Left lung (tissue), 10 donors: ENCODE results near the gene PAK6. TPM values are rescaled to one million over a fixed set of nuclear protein-coding genes. Genes with fewer than 3 reads are reported as not detected.
A peak's percentile ranks its signal among the peaks of the same experiment; 100 is the strongest.

Experiments
- ATAC-seq: fragments of 200-7000 bp; cut with Tn5 transposase; one replicate; pipeline ENCODE4 v1.9.1; 2020; ENCODE audit warnings: moderate library complexity
- DNase-seq, 4 donors: peaks; one replicate each; pipeline ENCODE4 v3.0.0-alpha.2; 2013 to 2020
- H3K27ac ChIP-seq, 2 donors: fragments of 200-600 bp; sonication (generic) in 1 of 2; one replicate each; pipeline versions ENCODE4 v1.5.0 to v1.8.0; 2020 to 2021
- H3K27me3 ChIP-seq, 2 donors: fragments of 200-600 bp; sonication (generic) in 1 of 2; one replicate each; pipeline versions ENCODE4 v1.5.0 to v1.8.0; 2020 to 2021
- H3K36me3 ChIP-seq, 2 donors: fragments of 200-600 bp; sonication (generic) in 1 of 2; one replicate each; pipeline versions ENCODE4 v1.5.0 to v1.8.0; 2020 to 2021
- H3K4me1 ChIP-seq, 2 donors: fragments of 200-600 bp; one replicate each; pipeline ENCODE4 v1.8.0; 2021
- H3K4me3 ChIP-seq, 2 donors: fragments of 200-600 bp; sonication (generic) in 1 of 2; one replicate each; pipeline versions ENCODE4 v1.5.0 to v1.8.0; 2020 to 2021; ENCODE audit warnings: mild to moderate bottlenecking in 1 of 2
- H3K9me3 ChIP-seq, 2 donors: fragments of 200-600 bp; sonication (generic) in 1 of 2; one replicate each; pipeline versions ENCODE4 v1.5.0 to v1.8.0; 2020 to 2021
- CTCF ChIP-seq, 2 donors: fragments of 200-600 bp; sonication (generic) in 1 of 2; IDR thresholded peaks; one replicate each; pipeline versions ENCODE4 v1.5.0 to v1.8.0; 2021; ENCODE audit warnings: antibody characterized with exemption in 2 of 2
- intact Hi-C, 2 donors: fragments of 100-400 bp; cut with DNase I; formaldehyde crosslinking; loops; one replicate each; pipeline versions ENCODE4 v1.11.2 to v1.14.2; 2022
- polyA plus RNA-seq, 6 donors: library from polyadenylated mRNA; unstranded; fragments of 120-200 nt; gene quantifications; one replicate each; pipeline ENCODE4 v1.2.1, GENCODE V29; 2013; ENCODE audit not compliant: insufficient read length in 6 of 6
- total RNA-seq, 2 donors: library from RNA; stranded (reverse); fragmentation: NEBNext Ultra II Directional; extraction: Animal tissue kit (Norgen Biotek cat#: 25700); gene quantifications; one replicate each; pipeline ENCODE4 v1.2.1, GENCODE V29; 2021
- donor health status: DM: no; HTN: yes; CAD: no.
- donor health status: DM: no; HTN: no; CAD: no.

The PAK6 gene
- total and polyA plus RNA-seq, 8 donors: 5.3 to 14.6 (median 8.1) TPM

DNA sequence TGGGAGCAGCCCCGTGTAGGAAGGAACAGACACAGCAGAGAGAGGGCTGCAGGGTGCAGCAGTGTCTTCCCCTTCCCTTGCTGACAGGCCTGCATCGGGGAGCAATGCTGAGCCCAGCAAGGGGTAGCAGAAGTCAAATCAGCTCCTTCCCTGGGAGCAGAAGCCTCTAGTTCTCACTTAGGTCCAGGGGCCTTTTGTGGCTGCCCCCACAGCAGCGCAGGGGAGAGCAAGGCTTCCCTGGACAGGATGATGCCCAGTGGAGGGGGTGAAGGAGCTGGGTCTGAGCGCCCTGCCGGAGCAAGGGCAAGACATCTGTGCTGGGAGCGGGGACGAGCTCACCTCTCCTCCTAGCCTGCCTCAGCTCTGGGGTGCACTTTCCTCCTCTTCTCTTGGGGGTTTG is 68.0 kb downstream of the PAK6 start:
- H3K36me3 ChIP-seq: peaks cover 0 to 19% of the 10 kb centered on the region in 2 donors
- no peaks in the 10 kb centered on the region for H3K9me3 ChIP-seq
- DNase-seq (peak in 2 of 4 donors; percentile 32 to 71), ATAC-seq (peak; percentile 11)
- peak overlapping the region; percentile 13 to 56 for H3K4me3 ChIP-seq
- no peaks in the 10 kb centered on the region for H3K27me3 ChIP-seq
- no peak for TF ChIP-seq CTCF (IDR thresholded peaks at IDR 0.05)
- H3K27ac ChIP-seq: peak overlapping the region; percentile 2 to 86
- intact Hi-C loops: no loop called here
- H3K4me1 ChIP-seq: peaks cover 8 to 44% of the 10 kb centered on the region in 2 donors

DNA sequence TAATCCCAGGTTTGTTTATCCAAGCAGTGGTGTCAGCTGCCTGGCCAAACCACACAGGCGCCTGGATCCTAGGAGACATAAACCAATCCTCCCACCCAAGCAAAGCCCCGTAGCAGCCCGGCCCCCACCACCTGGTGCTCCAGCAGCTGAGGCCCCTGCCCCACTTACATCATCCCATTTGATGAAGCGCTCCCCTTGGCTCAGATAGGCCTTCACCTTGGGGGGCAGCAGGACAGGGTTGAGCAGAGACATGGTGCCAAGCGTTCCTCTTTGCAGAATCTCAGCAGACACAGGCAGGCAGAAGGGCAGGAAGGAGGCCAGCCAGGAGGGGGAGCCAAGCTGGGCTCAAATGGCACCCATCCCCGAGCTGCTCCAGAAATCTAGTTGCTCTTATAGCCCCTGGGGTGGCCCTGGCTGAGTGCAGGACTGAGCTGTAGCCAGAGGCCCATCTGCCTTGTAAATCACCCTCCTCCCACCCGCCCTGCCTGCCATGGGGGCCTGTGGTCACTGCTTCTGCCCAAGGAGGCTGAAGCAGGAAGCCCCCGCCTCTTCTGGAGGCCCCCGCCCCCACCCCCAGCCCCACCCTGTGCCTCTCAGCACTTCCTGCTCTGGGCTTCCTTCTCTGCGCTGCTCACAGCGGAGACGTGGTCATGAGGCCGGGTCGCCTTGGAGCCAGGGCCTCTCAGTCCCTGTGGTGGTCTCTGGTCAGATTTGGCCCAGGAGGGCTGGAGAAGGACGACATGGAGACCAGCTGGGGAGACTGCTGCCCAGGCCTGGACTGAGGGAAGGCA is 68.8 kb downstream of the PAK6 start, which contains the start of gene PLCB2:
Gene PLCB2, minus strand, starts transcription at position 515 of the 791 bp plus-strand sequence. Its CDS starts 263 bp downstream, at position 252.
- DNase-seq (peak in 2 of 4 donors; percentile 70 to 89), ATAC-seq (peak; percentile 74)
- Histone ChIP-seq H3K27me3 (no peaks in the 10 kb centered on the region), H3K9me3 (no peaks in the 10 kb centered on the region), H3K27ac (peak within 1 kb of the TSS; percentile 67 to 86), H3K4me1 (peaks cover 8 to 41% of the 10 kb centered on the region in 2 donors), H3K4me3 (peak within 1 kb of the TSS; percentile 13 to 56), H3K36me3 (peaks cover 0 to 12% of the 10 kb centered on the region in 2 donors)
- intact Hi-C loops: no loop called here
- no peak for TF ChIP-seq CTCF (IDR thresholded peaks at IDR 0.05)

- peak overlapping the region in 1 of 2 donors; percentile 86 for H3K27ac ChIP-seq
- H3K9me3 ChIP-seq: no peaks in the 10 kb centered on the region
- ATAC-seq (no peak), DNase-seq (peak in 1 of 4 donors; percentile 27)
- no peak for TF ChIP-seq CTCF (IDR thresholded peaks at IDR 0.05)
- intact Hi-C loops: no loop called here
- peaks cover 13 to 49% of the 10 kb centered on the region in 2 donors for H3K4me1 ChIP-seq
- H3K4me3 ChIP-seq: peak overlapping the region in 1 of 2 donors; percentile 56
- H3K27me3 ChIP-seq: no peaks in the 10 kb centered on the region
- H3K36me3 ChIP-seq: no peaks in the 10 kb centered on the region
Observed at GRCh38 chr15:40309344-40309862, 70.5 kb downstream of the PAK6 start.

DNA sequence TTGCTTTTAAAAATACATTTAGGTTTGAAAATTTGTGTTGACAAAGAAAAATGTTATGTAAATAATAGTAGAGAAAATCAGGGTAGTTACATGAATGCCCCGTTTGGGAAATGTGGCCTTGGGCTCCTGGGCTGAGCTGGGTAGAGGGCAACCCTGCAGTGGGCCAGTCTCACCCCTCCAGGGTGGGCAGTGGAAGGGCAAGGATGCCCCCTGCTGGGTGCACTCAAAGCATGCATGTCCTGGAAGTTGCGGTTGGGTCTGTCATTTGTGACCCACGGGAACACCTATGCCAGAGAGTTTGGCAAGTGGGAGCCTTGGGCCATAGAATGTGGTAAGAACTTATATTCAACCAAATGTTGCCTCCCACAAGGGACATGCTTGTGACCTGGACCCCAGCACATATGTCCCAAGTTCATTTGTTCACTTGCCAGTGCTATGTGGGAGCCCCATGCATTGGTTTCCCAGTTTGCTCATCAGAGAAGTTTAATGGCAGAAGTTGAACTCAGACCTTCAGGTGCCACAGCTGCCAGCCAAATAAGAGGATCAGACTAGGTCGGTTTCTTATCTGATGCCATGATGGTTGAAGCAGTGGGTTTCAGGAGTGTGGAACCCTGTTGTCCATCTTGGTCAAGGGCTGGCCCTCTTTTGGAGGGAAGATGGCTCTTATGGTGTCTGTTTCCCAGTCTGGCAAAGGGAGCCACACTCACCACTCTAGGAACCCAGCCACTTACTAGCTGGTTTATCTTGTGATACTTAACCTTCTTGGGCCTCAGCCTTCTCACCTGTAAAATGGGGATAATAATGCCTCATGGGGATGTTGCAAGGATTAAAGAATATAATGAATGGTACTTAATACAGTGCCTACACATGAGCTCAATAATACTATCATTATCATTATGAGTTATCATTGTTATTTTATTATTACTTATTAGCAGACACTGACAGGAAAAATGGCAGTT is 71.4 kb downstream of the PAK6 start:
- TF ChIP-seq CTCF (IDR thresholded peaks at IDR 0.05): peak; percentile 60 to 87
- no peaks in the 10 kb centered on the region for H3K27me3 ChIP-seq
- H3K4me3 ChIP-seq: no peak overlapping the region
- peaks cover 13 to 42% of the 10 kb centered on the region in 2 donors for H3K4me1 ChIP-seq
- H3K36me3 ChIP-seq: no peaks in the 10 kb centered on the region
- peak overlapping the region in 1 of 2 donors; percentile 86 for H3K27ac ChIP-seq
- H3K9me3 ChIP-seq: no peaks in the 10 kb centered on the region
- DNase-seq: peak in 2 of 4 donors; percentile 71 to 90
- intact Hi-C loops: no loop called here
- ATAC-seq: peak; percentile 56
